A549 (cell line): ENCODE results near the gene MT1H. TPM values are rescaled to one million over a fixed set of nuclear protein-coding genes. Genes with fewer than 3 reads are reported as not detected.
"Not testable (repeated sequence)": the region's sequence is repeated elsewhere in the genome, so short reads cannot be mapped to it uniquely, and the experiment has no call there.

ENCODE experiments used
- ATAC-seq, 2 experiments: fragments of 200-7000 bp in 1 of 2; fragments of >200 bp in 1 of 2; cut with Nextera tagmentation in 1 of 2; cut with Tn5 transposase in 1 of 2; 3 replicates each; pipeline versions ENCODE4 v1.8.0 to v1.9.1; 2018 to 2020; ENCODE audit warnings: mild to moderate bottlenecking in 1 of 2, moderate library complexity in 1 of 2
- CTCF ChIA-PET: fragments of 300-600 bp; sonication (Branson Sonifier 250); formaldehyde crosslinking; extraction: SDS; loops from one replicate; lab custom pipeline; 2021; ENCODE audit warnings: antibody characterized with exemption, inconsistent platforms; lab: Yijun Ruan, JAX
- POLR2A ChIA-PET: fragments of 350-600 bp; formaldehyde crosslinking; extraction: SDS; loops from one replicate; lab custom pipeline; 2021; ENCODE audit warnings: antibody characterized with exemption, inconsistent platforms; lab: Yijun Ruan, JAX
- DNase-seq, 2 experiments: peaks; one replicate each; pipeline versions ENCODE4 v3.0.0 to v3.0.0-alpha.2; 2011 to 2016; ENCODE audit warnings: low read depth in 1 of 2, low spot score in 1 of 2
- FAIRE-seq: peaks from 2 replicates; lab custom pipeline; 2011; peaks lifted over from hg19 to GRCh38; lab: Jason Lieb, UNC
- H3K27ac ChIP-seq, 2 experiments: fragments of >200 bp; sonication (Bioruptor Twin); formaldehyde crosslinking; 3 replicates each; pipeline ENCODE4 v1.5.1; 2016 to 2017
- H3K4me1 ChIP-seq: fragments of >200 bp; sonication (Bioruptor Twin); formaldehyde crosslinking; 3 replicates; pipeline ENCODE4 v1.6.1; 2016
- H3K4me2 ChIP-seq: fragments of >200 bp; sonication (Bioruptor Twin); formaldehyde crosslinking; 3 replicates; pipeline ENCODE4 v1.6.1; 2016
- H3K4me3 ChIP-seq: fragments of >200 bp; sonication (Bioruptor Twin); formaldehyde crosslinking; 3 replicates; pipeline ENCODE4 v1.5.1; 2016
- H3K9me3 ChIP-seq: fragments of >200 bp; sonication (Bioruptor Twin); formaldehyde crosslinking; 3 replicates; pipeline ENCODE4 v1.6.1; 2016
- CBX2 ChIP-seq: fragments of 200-600 bp; sonication (generic); IDR thresholded peaks from 2 replicates; pipeline ENCODE4 v1.6.1; 2016; ENCODE audit warnings: low read depth, mild to moderate bottlenecking, borderline replicate concordance
- CBX8 ChIP-seq: fragments of 200-600 bp; sonication (generic); IDR thresholded peaks from 2 replicates; pipeline ENCODE4 v1.6.1; 2016
- CEBPB ChIP-seq, 2 experiments: fragments of >200 bp in 1 of 2; sonication (Bioruptor Twin) in 1 of 2; formaldehyde crosslinking in 1 of 2; IDR thresholded peaks; 2 replicates each; pipeline ENCODE4 v1.6.1; 2012 to 2016
- CHD2 ChIP-seq: fragments of 150-350 bp; IDR thresholded peaks from 2 replicates; pipeline ENCODE4 v1.6.1; 2014; ENCODE audit warnings: low read length; ENCODE audit not compliant: partially characterized antibody
- E2F6 ChIP-seq: IDR thresholded peaks from 2 replicates; pipeline ENCODE4 v1.6.1; 2012; ENCODE audit warnings: low read depth, borderline replicate concordance
- EP300 ChIP-seq, 2 experiments: fragments of >200 bp; sonication (Bioruptor Twin); formaldehyde crosslinking; IDR thresholded peaks; 2 replicates in 1 of 2; 3 replicates in 1 of 2; pipeline ENCODE4 v1.6.1; 2016 to 2017
- GATA3 ChIP-seq: IDR thresholded peaks from 2 replicates; pipeline ENCODE4 v1.6.1; 2012; ENCODE audit warnings: borderline replicate concordance
- HDAC2 ChIP-seq: fragments of 200-600 bp; sonication (generic); IDR thresholded peaks from 2 replicates; pipeline ENCODE4 v1.6.1; 2016
- JUNB ChIP-seq: fragments of >200 bp; sonication (Bioruptor Twin); formaldehyde crosslinking; IDR thresholded peaks from 2 replicates; pipeline ENCODE4 v1.6.1; 2016
- MAX ChIP-seq: IDR thresholded peaks from 2 replicates; pipeline ENCODE4 v1.6.1; 2012
- PHF8 ChIP-seq: fragments of 200-600 bp; sonication (generic); IDR thresholded peaks from 2 replicates; pipeline ENCODE4 v1.6.1; 2016; ENCODE audit warnings: low read depth, mild to moderate bottlenecking, antibody characterized with exemption, moderate library complexity, borderline replicate concordance
- POLR2AphosphoS2 ChIP-seq: conservative IDR thresholded peaks from 2 replicates; pipeline ENCODE4 v1.6.1; 2012; ENCODE audit warnings: low read length, improper control_type of control experiment, inconsistent platforms
- RAD21 ChIP-seq, 2 experiments: fragments of >200 bp in 1 of 2; sonication (Bioruptor Twin) in 1 of 2; formaldehyde crosslinking in 1 of 2; IDR thresholded peaks in 1 of 2; conservative IDR thresholded peaks in 1 of 2; 2 replicates in 1 of 2; 3 replicates in 1 of 2; pipeline ENCODE4 v1.6.1; 2012 to 2018; ENCODE audit warnings: inconsistent platforms in 1 of 2
- RFX5 ChIP-seq: fragments of 450-650 bp; IDR thresholded peaks from 2 replicates; pipeline ENCODE4 v1.7.1; 2014; ENCODE audit warnings: antibody characterized with exemption, mild to moderate bottlenecking, moderate library complexity
- SMC3 ChIP-seq: fragments of >200 bp; sonication (Bioruptor Twin); formaldehyde crosslinking; IDR thresholded peaks from 3 replicates; pipeline ENCODE4 v1.6.1; 2018; ENCODE audit warnings: inconsistent platforms
- TP53 ChIP-seq: fragments of 250-450 bp; sonication (Bioruptor Pico); IDR thresholded peaks from 2 replicates; pipeline ENCODE4 v1.5.0; 2021; ENCODE audit warnings: mild to moderate bottlenecking, moderate library complexity
- ZC3H11A ChIP-seq: fragments of 450-650 bp; IDR thresholded peaks from 2 replicates; pipeline ENCODE4 v1.6.1; 2014; ENCODE audit warnings: antibody characterized with exemption, mild to moderate bottlenecking
- ZFP36 ChIP-seq: fragments of 450-650 bp; IDR thresholded peaks from 2 replicates; pipeline ENCODE4 v1.6.1; 2014; ENCODE audit warnings: borderline replicate concordance; ENCODE audit not compliant: partially characterized antibody
- ZNF302 ChIP-seq: fragments of 250-450 bp; sonication (Bioruptor Pico); IDR thresholded peaks from 2 replicates; pipeline ENCODE4 v1.9.0; 2021; ENCODE audit warnings: inconsistent platforms, mild to moderate bottlenecking, moderate library complexity
- ZSCAN20 ChIP-seq: fragments of 250-450 bp; sonication (Bioruptor Pico); IDR thresholded peaks from 2 replicates; pipeline ENCODE4 v1.8.0; 2022; ENCODE audit warnings: mild to moderate bottlenecking, moderate library complexity
- WGBS: methylation state at CpG from one replicate; pipeline ENCODE4 v1.1.6; 2017; ENCODE audit errors: missing lambda C conversion rate; 5-methylcytosine and 5-hydroxymethylcytosine counted together
- polyA plus RNA-seq, 4 experiments: library from polyadenylated mRNA; depleted of rRNA in 3 of 4; stranded (reverse); fragments of >200 nt; fragmentation: RNase III in 1 of 4; extraction: RNeasy Plus Mini Kit Qiagen cat#74134 plus additional on column Dnase treatment in 1 of 4; gene quantifications; 2 replicates in 3 of 4; 3 replicates in 1 of 4; pipeline ENCODE4 v1.2.3, GENCODE V29; 2011 to 2017

Gene MT1H
- polyA plus RNA-seq, 2 of the 4 experiments (the other 2 are of a cell fraction): not detected

- DNase-seq (no peak), ATAC-seq (no peak), FAIRE-seq (no peak)
- 86% methylated on average over 46 of the region's 48 CpGs for WGBS
- Histone ChIP-seq H3K4me3 (no peak overlapping the region), H3K4me1 (no peaks in the 10 kb centered on the region), H3K27ac (no peak overlapping the region), H3K4me2 (no peak overlapping the region), H3K9me3 (no peaks in the 10 kb centered on the region)
- ChIA-PET CTCF (interaction anchor here (0.6 to 3.8 kb wide), 4 partner anchors 15 to 285 kb away, joined by 3 to 15 read pairs (median 3); no protein-coding TSS in a partner anchor), POLR2A (no interaction called here)
- no peak for TF ChIP-seq TP53 (CRISPR knock-in tag)
- no peak for TF ChIP-seq POLR2AphosphoS2
- TF ChIP-seq CBX8: no peak
- no peak for TF ChIP-seq CBX2
- no peak for TF ChIP-seq RFX5
- TF ChIP-seq SMC3: no peak
- TF ChIP-seq ZFP36: no peak
- no peak for TF ChIP-seq HDAC2
- no peak for TF ChIP-seq RAD21 (conservative IDR thresholded peaks at IDR 0.05 in 1 of 2, IDR thresholded peaks at IDR 0.05 in 1 of 2)
- TF ChIP-seq ZSCAN20 (CRISPR knock-in tag): no peak
- no peak for TF ChIP-seq ZNF302 (CRISPR knock-in tag)
- TF ChIP-seq EP300 (IDR thresholded peaks at IDR 0.05): no peak
- TF ChIP-seq CHD2: no peak
- no peak for TF ChIP-seq MAX
- TF ChIP-seq ZC3H11A: no peak
- TF ChIP-seq JUNB: no peak
- no peak for TF ChIP-seq E2F6
Observed at GRCh38 chr16:56662357-56663354, 7.0 kb upstream of the MT1H start.

GRCh38 chr16:56664506-56664905, 5.1 kb upstream of the MT1H start:
- Histone ChIP-seq H3K4me1 (no peaks in the 10 kb centered on the region), H3K9me3 (no peaks in the 10 kb centered on the region), H3K4me2 (no peak overlapping the region), H3K27ac (no peak overlapping the region), H3K4me3 (no peak overlapping the region)
- FAIRE-seq (no peak), ATAC-seq (no peak), DNase-seq (no peak)
- 74% methylated on average over 1 of the region's 1 CpG for WGBS
- ChIA-PET CTCF (interaction anchor here (1.5 kb wide), 1 partner anchor 20 kb away, joined by 4 read pairs; no protein-coding TSS in a partner anchor), POLR2A (no interaction called here)
- TF ChIP-seq POLR2AphosphoS2 (no peak), CEBPB (IDR thresholded peaks at IDR 0.05) (no peak), PHF8 (no peak), GATA3 (no peak)

- ChIA-PET POLR2A (interaction anchor here (0.7 kb wide), 1 partner anchor 26 kb away, joined by 3 read pairs; no protein-coding TSS in a partner anchor), CTCF (interaction anchor here (0.6 to 1.5 kb wide), 3 partner anchors 21 to 235 kb away, joined by 3 to 4 read pairs (median 4); no protein-coding TSS in a partner anchor)
- WGBS: 59% methylated on average over 8 of the region's 8 CpGs
- not testable (repeated sequence) for H3K4me2 ChIP-seq, FAIRE-seq, ATAC-seq, H3K4me1 ChIP-seq, H3K9me3 ChIP-seq, DNase-seq, H3K27ac ChIP-seq, H3K4me3 ChIP-seq
Observed at GRCh38 chr16:56665286-56666261, 4.0 kb upstream of the MT1H start.
